Colon (tissue), 2 donors: ENCODE data around the gene FDX1.

Source experiments
- FAIRE-seq: peaks from 2 replicates; lab custom pipeline; 2012; peaks lifted over from hg19 to GRCh38; lab: Jason Lieb, UNC
- donor health status: control.
- donor health status: control.

FDX1 gene

GRCh38 chr11:110431674-110432073 is 1.9 kb downstream of the FDX1 start:
- FAIRE-seq = no peak

- no peak for FAIRE-seq
Measured at GRCh38 chr11:110432713-110433392, 3.1 kb downstream of the FDX1 start.

GRCh38 chr11:110433393-110434333 is 3.9 kb downstream of the FDX1 start:
- peak; percentile 36 for FAIRE-seq

GRCh38 chr11:110434952-110435779 is 5.4 kb downstream of the FDX1 start:
- FAIRE-seq = no peak

- no peak for FAIRE-seq
Measured at GRCh38 chr11:110435780-110436717, 6.3 kb downstream of the FDX1 start.

- FAIRE-seq = no peak
Measured at GRCh38 chr11:110438017-110438416, 8.3 kb downstream of the FDX1 start.

- no peak for FAIRE-seq
Measured at GRCh38 chr11:110445437-110445836, 15.7 kb downstream of the FDX1 start.

GRCh38 chr11:110446061-110446460 is 16.3 kb downstream of the FDX1 start:
- no peak for FAIRE-seq

GRCh38 chr11:110446594-110446993 is 16.8 kb downstream of the FDX1 start:
- no peak for FAIRE-seq

GRCh38 chr11:110447343-110447742 is 17.6 kb downstream of the FDX1 start:
- FAIRE-seq = no peak

GRCh38 chr11:110447897-110448745 is 18.4 kb downstream of the FDX1 start:
- no peak for FAIRE-seq

- FAIRE-seq = no peak
Measured at GRCh38 chr11:110450246-110450645, 20.5 kb downstream of the FDX1 start.

- no peak for FAIRE-seq
Measured at GRCh38 chr11:110452720-110453119, 23.0 kb downstream of the FDX1 start.

GRCh38 chr11:110453684-110454354 is 24.1 kb downstream of the FDX1 start:
- FAIRE-seq = no peak

GRCh38 chr11:110454609-110455008 is 24.9 kb downstream of the FDX1 start:
- no peak for FAIRE-seq

GRCh38 chr11:110455718-110456117 is 26.0 kb downstream of the FDX1 start:
- no peak for FAIRE-seq

- no peak for FAIRE-seq
Measured at GRCh38 chr11:110463153-110463552, 33.4 kb downstream of the FDX1 start.

- no peak for FAIRE-seq
Measured at GRCh38 chr11:110465231-110465630, 35.5 kb downstream of the FDX1 start.

- FAIRE-seq = no peak
Measured at GRCh38 chr11:110467556-110467955, 37.8 kb downstream of the FDX1 start.

- FAIRE-seq = no peak
Measured at GRCh38 chr11:110468121-110468520, 38.4 kb downstream of the FDX1 start.
